ENCODE data around the gene ARL8A. TPM values are rescaled to one million over a fixed set of nuclear protein-coding genes. Genes with fewer than 3 reads are reported as not detected.

Gene ARL8A
- total RNA-seq, 1 donor from 2014 or later, result 95.1 TPM

DNA sequence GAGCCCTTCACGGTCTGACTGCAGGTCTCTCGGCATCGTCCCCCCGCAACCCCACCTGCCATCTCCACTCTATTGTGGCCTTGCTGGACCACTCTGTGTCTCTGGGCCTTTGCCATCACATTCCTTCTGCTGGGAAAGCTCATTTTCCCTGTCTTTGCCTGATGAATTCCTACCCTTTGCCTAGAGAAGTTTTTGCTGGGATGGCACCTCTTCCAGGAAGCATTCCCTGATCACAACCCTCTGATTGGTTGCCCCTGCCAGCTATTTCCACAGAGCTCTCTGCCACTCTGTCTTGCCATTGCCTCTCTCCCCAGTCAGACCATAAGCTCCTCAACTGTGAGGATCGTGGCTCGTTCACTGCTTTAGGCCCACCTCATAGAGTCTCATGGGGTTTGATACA lies 50.7 kb downstream of the ARL8A start:
- Mint-ChIP-seq H3K27ac (ENCODE audit: unreplicated experiment) (no peak overlapping the region), H3K4me3 (ENCODE audit: unreplicated experiment) (no peak overlapping the region)
- no peak for DNase-seq (ENCODE audit: low spot score)

DNA sequence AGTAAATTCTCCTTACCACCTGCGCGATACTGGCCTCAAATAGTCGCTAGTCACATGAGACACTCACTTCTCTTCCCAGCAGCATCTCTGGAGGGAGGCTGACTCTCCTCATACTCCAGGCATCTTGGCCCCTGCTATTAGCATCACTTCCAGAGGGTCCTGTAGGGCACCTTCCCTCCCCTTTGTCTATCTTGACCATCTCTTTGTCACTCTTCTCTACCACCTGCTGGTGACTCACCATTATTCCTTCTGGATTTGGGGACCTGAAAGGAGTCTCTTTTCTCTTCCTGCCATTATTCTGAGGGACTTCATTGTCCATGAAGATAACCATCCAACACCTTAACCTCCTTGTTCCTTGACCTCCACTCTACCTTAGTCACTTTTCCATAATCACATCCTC lies 53.5 kb downstream of the ARL8A start:
- peaks cover 19% of the 10 kb centered on the region for H3K27me3 Mint-ChIP-seq (ENCODE audit: low read depth)
- no peak for DNase-seq (ENCODE audit: low spot score)
- H3K4me1 Mint-ChIP-seq (ENCODE audit: low read depth), result no peaks in the 10 kb centered on the region
- H3K4me3 Mint-ChIP-seq (ENCODE audit: unreplicated experiment), result no peak overlapping the region
- H3K9me3 Mint-ChIP-seq (ENCODE audit: low read depth), result no peaks in the 10 kb centered on the region
- no peaks in the 10 kb centered on the region for H3K36me3 Mint-ChIP-seq (ENCODE audit: low read depth)
- TF ChIP-seq, protein P1, sequence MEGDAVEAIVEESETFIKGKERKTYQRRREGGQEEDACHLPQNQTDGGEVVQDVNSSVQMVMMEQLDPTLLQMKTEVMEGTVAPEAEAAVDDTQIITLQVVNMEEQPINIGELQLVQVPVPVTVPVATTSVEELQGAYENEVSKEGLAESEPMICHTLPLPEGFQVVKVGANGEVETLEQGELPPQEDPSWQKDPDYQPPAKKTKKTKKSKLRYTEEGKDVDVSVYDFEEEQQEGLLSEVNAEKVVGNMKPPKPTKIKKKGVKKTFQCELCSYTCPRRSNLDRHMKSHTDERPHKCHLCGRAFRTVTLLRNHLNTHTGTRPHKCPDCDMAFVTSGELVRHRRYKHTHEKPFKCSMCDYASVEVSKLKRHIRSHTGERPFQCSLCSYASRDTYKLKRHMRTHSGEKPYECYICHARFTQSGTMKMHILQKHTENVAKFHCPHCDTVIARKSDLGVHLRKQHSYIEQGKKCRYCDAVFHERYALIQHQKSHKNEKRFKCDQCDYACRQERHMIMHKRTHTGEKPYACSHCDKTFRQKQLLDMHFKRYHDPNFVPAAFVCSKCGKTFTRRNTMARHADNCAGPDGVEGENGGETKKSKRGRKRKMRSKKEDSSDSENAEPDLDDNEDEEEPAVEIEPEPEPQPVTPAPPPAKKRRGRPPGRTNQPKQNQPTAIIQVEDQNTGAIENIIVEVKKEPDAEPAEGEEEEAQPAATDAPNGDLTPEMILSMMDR (IDR thresholded peaks at IDR 0.05), result peak; percentile 37
- no peak overlapping the region for H3K27ac Mint-ChIP-seq (ENCODE audit: unreplicated experiment)

More for the DNA sequence above, 50.7 kb downstream of the ARL8A start:
- Mint-ChIP-seq H3K36me3 (ENCODE audit: low read depth) (no peaks in the 10 kb centered on the region), H3K9me3 (ENCODE audit: low read depth) (no peaks in the 10 kb centered on the region), H3K27me3 (ENCODE audit: low read depth) (peaks cover 19% of the 10 kb centered on the region), H3K4me1 (ENCODE audit: low read depth) (no peaks in the 10 kb centered on the region)
- TF ChIP-seq, protein P1 (IDR thresholded peaks at IDR 0.05), result no peak

DNA sequence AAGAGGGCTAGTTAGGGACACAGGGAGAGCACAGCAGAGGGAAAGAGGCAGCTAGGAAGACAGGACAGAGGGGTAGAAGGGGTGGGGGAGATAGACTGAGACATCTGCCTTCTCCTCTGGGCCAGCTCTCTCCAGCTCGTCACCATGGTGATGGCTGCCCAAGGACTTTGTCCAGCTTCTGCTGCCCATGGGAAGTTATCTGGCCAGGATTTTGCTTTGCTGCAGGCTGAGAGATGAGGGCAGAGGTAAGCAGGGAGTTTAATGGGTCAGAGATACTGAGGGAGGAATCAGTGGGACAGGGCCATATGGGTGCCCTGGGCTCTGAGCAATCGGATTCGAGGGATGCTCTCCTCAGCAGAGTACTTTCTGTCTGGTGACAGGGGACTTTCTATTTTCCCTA lies 56.3 kb downstream of the ARL8A start:
- no peak overlapping the region for H3K4me3 Mint-ChIP-seq (ENCODE audit: unreplicated experiment)

DNA sequence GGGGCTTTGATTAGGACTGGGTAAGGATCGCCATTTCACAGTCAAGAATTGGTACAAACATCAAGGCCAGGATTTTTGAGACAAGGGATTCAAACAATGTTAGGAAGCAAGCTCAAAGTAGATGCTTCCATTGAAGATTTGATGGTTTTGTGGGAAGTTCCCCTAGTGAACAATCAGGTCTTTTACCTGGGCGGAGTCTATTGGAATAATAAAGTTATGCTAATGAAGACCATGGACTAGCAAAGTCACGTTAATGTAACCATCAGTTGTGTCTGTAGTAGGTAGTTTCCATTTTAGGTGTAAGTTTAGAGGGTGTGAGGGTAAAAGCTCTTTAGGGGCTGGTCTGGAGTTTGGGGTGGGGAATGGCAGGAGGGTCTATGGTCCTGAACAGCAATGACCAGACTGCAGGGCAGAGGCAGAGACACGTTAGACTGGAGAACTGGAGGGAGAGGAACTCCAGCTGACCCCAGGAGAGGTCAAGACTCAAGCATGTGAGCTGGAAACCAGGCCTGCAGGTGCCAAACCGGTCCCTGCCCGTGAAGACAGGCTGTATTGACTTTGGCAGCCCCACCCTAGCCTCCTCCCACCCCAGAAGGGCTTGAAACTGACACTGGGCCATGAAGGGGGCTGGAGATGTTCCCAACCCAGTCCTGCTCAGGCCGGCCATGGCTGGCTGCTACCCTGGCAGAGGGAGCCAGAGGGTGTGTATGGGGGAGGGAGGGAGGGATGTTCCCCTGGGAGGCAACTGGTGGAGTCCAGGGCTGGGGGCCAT lies 57.8 kb downstream of the ARL8A start:
- no peak overlapping the region for H3K4me3 Mint-ChIP-seq (ENCODE audit: unreplicated experiment)
- DNase-seq (ENCODE audit: low spot score), result no peak
- no peaks in the 10 kb centered on the region for H3K36me3 Mint-ChIP-seq (ENCODE audit: low read depth)
- no peak overlapping the region for H3K27ac Mint-ChIP-seq (ENCODE audit: unreplicated experiment)
- H3K4me1 Mint-ChIP-seq (ENCODE audit: low read depth), result no peaks in the 10 kb centered on the region
- TF ChIP-seq, protein P1 (IDR thresholded peaks at IDR 0.05), result no peak
- peaks cover 10% of the 10 kb centered on the region for H3K27me3 Mint-ChIP-seq (ENCODE audit: low read depth)
- H3K9me3 Mint-ChIP-seq (ENCODE audit: low read depth), result no peaks in the 10 kb centered on the region

More for the DNA sequence above, 56.3 kb downstream of the ARL8A start:
- no peaks in the 10 kb centered on the region for H3K9me3 Mint-ChIP-seq (ENCODE audit: low read depth)
- DNase-seq (ENCODE audit: low spot score), result no peak
- H3K4me1 Mint-ChIP-seq (ENCODE audit: low read depth), result no peaks in the 10 kb centered on the region
- H3K27me3 Mint-ChIP-seq (ENCODE audit: low read depth), result peaks cover 19% of the 10 kb centered on the region
- TF ChIP-seq, protein P1 (IDR thresholded peaks at IDR 0.05), result no peak
- H3K36me3 Mint-ChIP-seq (ENCODE audit: low read depth), result no peaks in the 10 kb centered on the region
- no peak overlapping the region for H3K27ac Mint-ChIP-seq (ENCODE audit: unreplicated experiment)

DNA sequence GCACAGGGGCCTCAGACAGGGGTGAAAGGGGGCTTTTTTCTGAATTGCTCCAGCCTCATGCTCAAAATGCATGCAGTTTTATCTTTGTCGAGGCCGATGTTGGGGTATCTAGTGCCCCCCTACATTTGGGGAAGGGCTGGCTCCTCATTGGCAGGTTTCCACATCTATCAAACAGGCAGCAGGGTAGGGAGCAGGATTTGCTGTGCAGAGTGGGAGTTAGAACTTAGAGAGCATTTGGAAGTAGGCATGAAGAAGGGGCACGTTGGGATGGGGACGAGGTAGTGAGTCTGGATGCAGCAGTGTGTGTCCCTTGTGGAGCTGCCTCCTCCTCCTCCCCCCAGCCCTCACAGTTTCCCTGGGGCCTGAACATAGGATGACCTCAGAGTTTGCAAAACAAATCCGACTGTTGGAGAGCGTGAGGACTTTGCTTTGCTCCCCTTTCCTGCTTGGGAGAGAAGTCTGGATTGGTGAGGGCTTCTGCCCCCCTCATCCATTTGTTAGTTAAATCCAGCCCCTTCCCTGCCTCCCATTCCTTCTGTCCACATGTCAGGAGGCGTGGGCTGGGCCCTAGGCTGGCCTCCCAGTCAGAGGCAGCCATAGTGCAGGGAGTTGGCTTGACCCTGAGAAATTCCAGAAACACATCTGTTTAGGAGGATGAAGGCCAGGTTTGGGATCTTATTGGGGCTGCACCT lies 58.7 kb downstream of the ARL8A start:
- TF ChIP-seq, protein P1 (IDR thresholded peaks at IDR 0.05), result no peak
- no peak overlapping the region for H3K4me3 Mint-ChIP-seq (ENCODE audit: unreplicated experiment)
- no peaks in the 10 kb centered on the region for H3K9me3 Mint-ChIP-seq (ENCODE audit: low read depth)
- H3K36me3 Mint-ChIP-seq (ENCODE audit: low read depth), result no peaks in the 10 kb centered on the region
- H3K27me3 Mint-ChIP-seq (ENCODE audit: low read depth), result peaks cover 1% of the 10 kb centered on the region
- no peak for DNase-seq (ENCODE audit: low spot score)
- H3K27ac Mint-ChIP-seq (ENCODE audit: unreplicated experiment), result no peak overlapping the region
- no peaks in the 10 kb centered on the region for H3K4me1 Mint-ChIP-seq (ENCODE audit: low read depth)
